ENCODE data around the gene DUSP5.

DUSP5 gene

GRCh38 chr10:110560012-110560411 lies 62.3 kb downstream of the DUSP5 start:
- no peak overlapping the region for H3K9ac ChIP-seq (ENCODE audit: low read depth in 1 of 2, low read length in 2 of 2)
- no peaks in the 10 kb centered on the region for H3K9me3 ChIP-seq (ENCODE audit: control insufficient read depth in 2 of 2, low read length in 2 of 2)
- H3K27me3 ChIP-seq (ENCODE audit: control insufficient read depth in 2 of 2, insufficient read depth in 2 of 2, low read length in 2 of 2) = peaks cover 0 to 3% of the 10 kb centered on the region in 2 donors
- H3K4me1 ChIP-seq (ENCODE audit: control insufficient read depth in 2 of 2, insufficient read depth in 2 of 2, low read length in 2 of 2) = no peaks in the 10 kb centered on the region
- H3K36me3 ChIP-seq (ENCODE audit: control insufficient read depth in 2 of 2, insufficient read depth in 2 of 2, low read length in 2 of 2) = no peaks in the 10 kb centered on the region
- no peak overlapping the region for H3K4me3 ChIP-seq (ENCODE audit: low read length in 2 of 2)
- no peak overlapping the region for H3K27ac ChIP-seq (ENCODE audit: low read depth in 2 of 2, low read length in 2 of 2)

All from mucosa of rectum (tissue), 2 donors.